Measurements from ENCODE around the gene LPGAT1.

DNA sequence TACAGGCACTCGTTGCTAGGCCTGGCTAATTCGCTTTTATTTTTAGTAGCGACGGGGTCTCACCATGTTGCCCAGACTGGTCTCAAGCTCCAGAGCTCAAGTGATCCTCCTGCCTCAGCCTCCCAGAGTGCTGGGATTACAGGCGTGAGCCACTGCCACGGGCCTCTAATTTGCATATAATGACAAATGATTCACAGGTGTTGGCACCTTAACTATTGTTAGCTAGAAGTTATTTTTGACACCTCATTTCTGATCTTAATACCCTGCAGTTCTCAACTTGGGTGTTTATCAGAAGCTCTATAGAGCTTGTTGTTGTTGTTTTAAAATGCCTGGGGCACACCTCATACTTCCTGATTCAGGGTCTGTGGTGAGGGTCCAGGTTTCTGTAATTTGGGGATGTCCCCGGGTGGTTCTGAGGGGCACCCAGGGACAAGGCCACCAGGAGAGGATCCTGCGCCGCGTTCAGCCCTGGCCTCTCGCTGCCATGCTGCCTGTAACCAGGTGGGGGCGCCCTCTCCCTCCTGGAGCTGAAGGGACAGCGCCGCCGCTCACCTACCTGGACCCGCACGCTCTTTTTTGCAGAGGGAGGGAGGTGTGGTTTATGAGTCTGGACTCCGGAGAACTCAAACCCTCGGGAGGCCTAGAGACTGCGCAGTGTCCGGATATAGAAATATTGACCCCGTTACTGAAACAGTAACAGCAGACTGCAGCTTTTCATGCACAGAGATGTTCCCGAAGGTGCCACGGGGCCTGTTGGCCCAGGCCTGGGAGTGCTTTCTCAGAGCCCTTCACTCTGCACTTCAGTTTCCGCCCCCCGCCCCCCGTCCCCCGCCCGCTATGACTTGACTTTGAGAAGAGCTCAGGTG lies 132.2 kb downstream of the LPGAT1 start:
- TF ChIP-seq, protein P1, sequence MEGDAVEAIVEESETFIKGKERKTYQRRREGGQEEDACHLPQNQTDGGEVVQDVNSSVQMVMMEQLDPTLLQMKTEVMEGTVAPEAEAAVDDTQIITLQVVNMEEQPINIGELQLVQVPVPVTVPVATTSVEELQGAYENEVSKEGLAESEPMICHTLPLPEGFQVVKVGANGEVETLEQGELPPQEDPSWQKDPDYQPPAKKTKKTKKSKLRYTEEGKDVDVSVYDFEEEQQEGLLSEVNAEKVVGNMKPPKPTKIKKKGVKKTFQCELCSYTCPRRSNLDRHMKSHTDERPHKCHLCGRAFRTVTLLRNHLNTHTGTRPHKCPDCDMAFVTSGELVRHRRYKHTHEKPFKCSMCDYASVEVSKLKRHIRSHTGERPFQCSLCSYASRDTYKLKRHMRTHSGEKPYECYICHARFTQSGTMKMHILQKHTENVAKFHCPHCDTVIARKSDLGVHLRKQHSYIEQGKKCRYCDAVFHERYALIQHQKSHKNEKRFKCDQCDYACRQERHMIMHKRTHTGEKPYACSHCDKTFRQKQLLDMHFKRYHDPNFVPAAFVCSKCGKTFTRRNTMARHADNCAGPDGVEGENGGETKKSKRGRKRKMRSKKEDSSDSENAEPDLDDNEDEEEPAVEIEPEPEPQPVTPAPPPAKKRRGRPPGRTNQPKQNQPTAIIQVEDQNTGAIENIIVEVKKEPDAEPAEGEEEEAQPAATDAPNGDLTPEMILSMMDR (IDR thresholded peaks at IDR 0.05) = peak; percentile 80 to 96 (median 84)
- TF ChIP-seq POLR2A (IDR thresholded peaks at IDR 0.05) = no peak
